Astrocyte (in vitro differentiated cells and primary cell): Measurements from ENCODE around the gene APC2. TPM values are rescaled to one million over a fixed set of nuclear protein-coding genes. Genes with fewer than 3 reads are reported as not detected.

Experiments used
- DNase-seq: peaks from one replicate; pipeline ENCODE4 v3.0.0-alpha.2; 2010; ENCODE audit warnings: low read depth
- FAIRE-seq: peaks from 2 replicates; lab custom pipeline; 2011; peaks lifted over from hg19 to GRCh38; lab: Jason Lieb, UNC
- H2AFZ ChIP-seq: 2 replicates; pipeline ENCODE4 v1.6.0; 2012; ENCODE audit warnings: low read depth, low read length, inconsistent platforms
- H3K27ac ChIP-seq: 2 replicates; pipeline ENCODE4 v1.5.1; 2011; ENCODE audit warnings: low read depth, low read length, inconsistent platforms
- H3K27me3 ChIP-seq: 2 replicates; pipeline ENCODE4 v1.6.0; 2011; ENCODE audit warnings: low read length, inconsistent platforms; ENCODE audit not compliant: insufficient read depth
- H3K36me3 ChIP-seq: 2 replicates; pipeline ENCODE4 v1.5.1; 2011; ENCODE audit warnings: low read length, inconsistent platforms; ENCODE audit not compliant: insufficient read depth
- H3K4me1 ChIP-seq: 2 replicates; pipeline ENCODE4 v1.5.1; 2011; ENCODE audit warnings: low read length, inconsistent platforms; ENCODE audit not compliant: insufficient read depth
- H3K4me2 ChIP-seq: 2 replicates; pipeline ENCODE4 v1.6.0; 2012; ENCODE audit warnings: low read length, inconsistent platforms
- H3K4me3 ChIP-seq: 2 replicates; pipeline ENCODE4 v1.5.1; 2011; ENCODE audit warnings: low read depth, mild to moderate bottlenecking, low read length, inconsistent platforms; ENCODE audit not compliant: insufficient read depth
- H3K79me2 ChIP-seq: 2 replicates; pipeline ENCODE4 v1.6.0; 2012; ENCODE audit warnings: mild to moderate bottlenecking, low read length, inconsistent platforms; ENCODE audit not compliant: insufficient read depth
- H3K9ac ChIP-seq: 2 replicates; pipeline ENCODE4 v1.6.0; 2012; ENCODE audit warnings: mild to moderate bottlenecking, low read length, inconsistent platforms
- H3K9me3 ChIP-seq: 2 replicates; pipeline ENCODE4 v1.5.1; 2012; ENCODE audit warnings: low read depth, mild to moderate bottlenecking, low read length, inconsistent platforms; ENCODE audit not compliant: insufficient read depth
- H4K20me1 ChIP-seq: 2 replicates; pipeline ENCODE4 v1.6.0; 2012; ENCODE audit warnings: low read length, inconsistent platforms; ENCODE audit not compliant: insufficient read depth
- H3K27ac Mint-ChIP-seq: one replicate; pipeline ENCODE4 v1.8.0; 2021; ENCODE audit warnings: mild to moderate bottlenecking, mixed read lengths; ENCODE audit not compliant: unreplicated experiment
- H3K27me3 Mint-ChIP-seq: one replicate; pipeline ENCODE4 v1.8.0; 2021; ENCODE audit warnings: low read depth, mixed read lengths; ENCODE audit not compliant: unreplicated experiment
- H3K36me3 Mint-ChIP-seq: one replicate; pipeline ENCODE4 v1.8.0; 2021; ENCODE audit warnings: low read depth, mixed read lengths; ENCODE audit not compliant: unreplicated experiment
- H3K4me1 Mint-ChIP-seq: one replicate; pipeline ENCODE4 v1.8.0; 2021; ENCODE audit warnings: low read depth, mixed read lengths; ENCODE audit not compliant: unreplicated experiment
- H3K4me3 Mint-ChIP-seq: one replicate; pipeline ENCODE4 v1.8.0; 2021; ENCODE audit warnings: mild to moderate bottlenecking, moderate library complexity, mixed read lengths; ENCODE audit not compliant: unreplicated experiment
- H3K9me3 Mint-ChIP-seq: one replicate; pipeline ENCODE4 v1.8.0; 2021; ENCODE audit warnings: mild to moderate bottlenecking, mixed read lengths; ENCODE audit not compliant: unreplicated experiment
- EZH2 ChIP-seq: IDR thresholded peaks from 2 replicates; pipeline ENCODE4 v1.6.1; 2012; ENCODE audit warnings: mild to moderate bottlenecking, low read length, inconsistent platforms; ENCODE audit not compliant: insufficient read depth
- total RNA-seq: library from RNA; stranded (reverse); gene quantifications from 2 replicates; pipeline ENCODE4 v1.2.1, GENCODE V29; 2021
- TF ChIP-seq, protein P1 (sequence below): IDR thresholded peaks from 2 replicates; pipeline ENCODE4 v1.5.1; 2011; ENCODE audit warnings: low read depth, mild to moderate bottlenecking, inconsistent platforms, low read length, moderate library complexity; ENCODE audit not compliant: insufficient read depth

APC2 gene
- total RNA-seq, 1 donor from 2014 or later: 7.1 TPM

DNA sequence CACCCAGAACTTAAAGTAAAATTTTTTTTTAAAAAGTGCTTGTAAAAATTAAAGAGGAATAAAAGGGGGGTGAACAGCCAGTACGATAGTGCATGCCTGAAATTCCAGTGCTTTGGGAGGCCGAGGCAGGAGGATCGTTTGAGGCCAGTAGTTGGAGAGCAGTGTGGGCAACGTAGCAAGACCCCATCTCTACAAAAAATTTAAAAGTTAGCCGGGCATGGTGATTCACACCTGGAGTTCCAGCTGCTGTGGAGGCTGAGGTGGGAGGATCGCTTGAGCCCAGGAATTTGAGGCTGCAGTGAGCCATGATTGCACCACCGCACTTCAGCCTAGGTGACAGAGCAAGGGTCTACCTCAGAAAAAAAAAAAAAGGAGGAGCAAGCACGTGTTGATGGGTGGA, 55.1 kb downstream of the APC2 start:
- Histone ChIP-seq H3K4me2 (no peak overlapping the region), H3K36me3 (no peaks in the 10 kb centered on the region), H3K4me3 (no peak overlapping the region), H3K9ac (no peak overlapping the region), H3K4me1 (no peaks in the 10 kb centered on the region), H3K79me2 (no peaks in the 10 kb centered on the region), H4K20me1 (no peaks in the 10 kb centered on the region), H3K27ac (no peak overlapping the region), H3K27me3 (peaks cover 18% of the 10 kb centered on the region), H3K9me3 (peaks cover 5% of the 10 kb centered on the region), H2AFZ (no peak overlapping the region)
- Mint-ChIP-seq H3K27ac (no peak overlapping the region), H3K4me3 (no peak overlapping the region), H3K9me3 (peaks cover 8% of the 10 kb centered on the region), H3K4me1 (no peaks in the 10 kb centered on the region), H3K27me3 (peaks cover 5% of the 10 kb centered on the region), H3K36me3 (peaks cover 7% of the 10 kb centered on the region)
- FAIRE-seq (no peak), DNase-seq (no peak)
- TF ChIP-seq, protein P1, sequence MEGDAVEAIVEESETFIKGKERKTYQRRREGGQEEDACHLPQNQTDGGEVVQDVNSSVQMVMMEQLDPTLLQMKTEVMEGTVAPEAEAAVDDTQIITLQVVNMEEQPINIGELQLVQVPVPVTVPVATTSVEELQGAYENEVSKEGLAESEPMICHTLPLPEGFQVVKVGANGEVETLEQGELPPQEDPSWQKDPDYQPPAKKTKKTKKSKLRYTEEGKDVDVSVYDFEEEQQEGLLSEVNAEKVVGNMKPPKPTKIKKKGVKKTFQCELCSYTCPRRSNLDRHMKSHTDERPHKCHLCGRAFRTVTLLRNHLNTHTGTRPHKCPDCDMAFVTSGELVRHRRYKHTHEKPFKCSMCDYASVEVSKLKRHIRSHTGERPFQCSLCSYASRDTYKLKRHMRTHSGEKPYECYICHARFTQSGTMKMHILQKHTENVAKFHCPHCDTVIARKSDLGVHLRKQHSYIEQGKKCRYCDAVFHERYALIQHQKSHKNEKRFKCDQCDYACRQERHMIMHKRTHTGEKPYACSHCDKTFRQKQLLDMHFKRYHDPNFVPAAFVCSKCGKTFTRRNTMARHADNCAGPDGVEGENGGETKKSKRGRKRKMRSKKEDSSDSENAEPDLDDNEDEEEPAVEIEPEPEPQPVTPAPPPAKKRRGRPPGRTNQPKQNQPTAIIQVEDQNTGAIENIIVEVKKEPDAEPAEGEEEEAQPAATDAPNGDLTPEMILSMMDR: no peak

- peaks cover 7% of the 10 kb centered on the region for H3K36me3 Mint-ChIP-seq
- Histone ChIP-seq H3K4me1 (no peaks in the 10 kb centered on the region), H3K9me3 (peaks cover 5% of the 10 kb centered on the region), H2AFZ (no peak overlapping the region), H3K79me2 (no peaks in the 10 kb centered on the region), H3K4me2 (no peak overlapping the region), H3K4me3 (no peak overlapping the region), H3K27me3 (peaks cover 18% of the 10 kb centered on the region), H3K27ac (no peak overlapping the region), H3K9ac (no peak overlapping the region), H3K36me3 (no peaks in the 10 kb centered on the region), H4K20me1 (no peaks in the 10 kb centered on the region)
- peaks cover 8% of the 10 kb centered on the region for H3K9me3 Mint-ChIP-seq
- H3K27me3 Mint-ChIP-seq: peaks cover 5% of the 10 kb centered on the region
- H3K4me1 Mint-ChIP-seq: no peaks in the 10 kb centered on the region
- FAIRE-seq (no peak), DNase-seq (no peak)
- TF ChIP-seq, protein P1: no peak
- no peak for TF ChIP-seq EZH2
- H3K27ac Mint-ChIP-seq: no peak overlapping the region
- peak overlapping the region; percentile 45 for H3K4me3 Mint-ChIP-seq
These were observed 56.3 kb downstream of the APC2 start for GRCh38 chr19:1505991-1506881.

- TF ChIP-seq, protein P1: no peak
- no peak for TF ChIP-seq EZH2
- DNase-seq: no peak
- Histone ChIP-seq H2AFZ (peak overlapping the region; percentile 35), H3K27ac (peak overlapping the region; percentile 9), H3K9me3 (peaks cover 5% of the 10 kb centered on the region), H3K9ac (no peak overlapping the region), H3K27me3 (peaks cover 18% of the 10 kb centered on the region), H3K36me3 (no peaks in the 10 kb centered on the region), H3K4me1 (no peaks in the 10 kb centered on the region), H3K4me2 (peak overlapping the region; percentile 86), H3K79me2 (no peaks in the 10 kb centered on the region), H3K4me3 (no peak overlapping the region), H4K20me1 (no peaks in the 10 kb centered on the region)
- peaks cover 7% of the 10 kb centered on the region for H3K36me3 Mint-ChIP-seq
- no peaks in the 10 kb centered on the region for H3K4me1 Mint-ChIP-seq
- H3K9me3 Mint-ChIP-seq: peaks cover 8% of the 10 kb centered on the region
- H3K4me3 Mint-ChIP-seq: peak overlapping the region; percentile 84
- H3K27ac Mint-ChIP-seq: peak overlapping the region; percentile 88
- peaks cover 5% of the 10 kb centered on the region for H3K27me3 Mint-ChIP-seq
- no peak for FAIRE-seq
These were observed 57.3 kb downstream of the APC2 start for GRCh38 chr19:1507192-1507660.
